Sciatic nerve (tissue), 2 donors: ENCODE data around the gene CRYGB. TPM values are rescaled to one million over a fixed set of nuclear protein-coding genes. Genes with fewer than 3 reads are reported as not detected.
"Not testable (repeated sequence)": the region's sequence is repeated elsewhere in the genome, so short reads cannot be mapped to it uniquely, and the experiment has no call there.

ENCODE experiments used
- ATAC-seq: fragments of 200-7000 bp; cut with Tn5 transposase; one replicate; pipeline ENCODE4 v1.9.1; 2020; ENCODE audit warnings: mild to moderate bottlenecking, moderate library complexity
- DNase-seq: peaks from one replicate; pipeline ENCODE4 v3.0.0-alpha.2; 2020; ENCODE audit warnings: low spot score
- intact Hi-C: fragments of 100-400 bp; cut with DNase I; formaldehyde crosslinking; loops from one replicate; pipeline ENCODE4 v1.14.2; 2022
- total RNA-seq: library from RNA; stranded (reverse); fragmentation: NEBNext Ultra II Directional; extraction: Animal tissue kit (Norgen Biotek cat#: 25700); gene quantifications from one replicate; pipeline ENCODE4 v1.2.1, GENCODE V29; 2021
- donor health status: DM: no; HTN: no; CAD: no.
- donor health status: DM: no; HTN: no; CAD: no.

Gene CRYGB
- total RNA-seq, 1 donor from 2014 or later, result not detected

- peak; percentile 28 for ATAC-seq
- intact Hi-C loops, DNase-seq: not testable (repeated sequence)
Observed at GRCh38 chr2:208124013-208124715, 21.8 kb downstream of the CRYGB start, which contains the start of gene CRYGD. Gene CRYGD (minus strand): TSS chr2:208124524. CDS start chr2:208124473, 51 bp downstream.

- ATAC-seq (no peak), DNase-seq (no peak)
- intact Hi-C loops, result no loop called here
Observed at GRCh38 chr2:208122248-208122647, 23.7 kb downstream of the CRYGB start.

- ATAC-seq (no peak), DNase-seq (no peak)
- intact Hi-C loops, result no loop called here
Observed at GRCh38 chr2:208118918-208119317, 27.0 kb downstream of the CRYGB start.

DNA sequence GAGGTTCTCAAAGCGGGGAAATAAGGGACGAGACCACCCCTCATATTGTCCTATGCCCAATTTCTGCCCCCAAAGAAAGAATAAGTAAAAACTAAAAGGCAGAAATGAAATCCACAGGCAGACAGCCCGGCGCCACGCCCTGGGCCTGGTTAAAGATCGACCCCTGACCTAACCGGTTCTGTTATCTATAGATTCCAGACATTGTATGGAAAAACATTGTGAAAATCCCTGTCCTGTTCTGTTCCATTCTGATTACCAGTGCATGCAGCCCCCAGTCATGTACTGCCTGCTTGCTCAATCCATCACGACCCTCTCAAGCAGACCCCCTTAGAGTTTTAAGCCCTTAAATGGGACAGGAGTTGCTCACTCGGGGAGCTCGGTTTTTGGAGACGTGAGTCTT is 28.6 kb downstream of the CRYGB start:
- DNase-seq, intact Hi-C loops, ATAC-seq: not testable (repeated sequence)

GRCh38 chr2:208112969-208113368 is 33.0 kb downstream of the CRYGB start:
- no peak for ATAC-seq
- intact Hi-C loops, result no loop called here
- DNase-seq, result no peak

- intact Hi-C loops, DNase-seq, ATAC-seq: not testable (repeated sequence)
Observed at GRCh38 chr2:208112273-208112745, 33.6 kb downstream of the CRYGB start.

- intact Hi-C loops, result no loop called here
Observed at GRCh38 chr2:208103616-208104015, 42.3 kb downstream of the CRYGB start.

DNA sequence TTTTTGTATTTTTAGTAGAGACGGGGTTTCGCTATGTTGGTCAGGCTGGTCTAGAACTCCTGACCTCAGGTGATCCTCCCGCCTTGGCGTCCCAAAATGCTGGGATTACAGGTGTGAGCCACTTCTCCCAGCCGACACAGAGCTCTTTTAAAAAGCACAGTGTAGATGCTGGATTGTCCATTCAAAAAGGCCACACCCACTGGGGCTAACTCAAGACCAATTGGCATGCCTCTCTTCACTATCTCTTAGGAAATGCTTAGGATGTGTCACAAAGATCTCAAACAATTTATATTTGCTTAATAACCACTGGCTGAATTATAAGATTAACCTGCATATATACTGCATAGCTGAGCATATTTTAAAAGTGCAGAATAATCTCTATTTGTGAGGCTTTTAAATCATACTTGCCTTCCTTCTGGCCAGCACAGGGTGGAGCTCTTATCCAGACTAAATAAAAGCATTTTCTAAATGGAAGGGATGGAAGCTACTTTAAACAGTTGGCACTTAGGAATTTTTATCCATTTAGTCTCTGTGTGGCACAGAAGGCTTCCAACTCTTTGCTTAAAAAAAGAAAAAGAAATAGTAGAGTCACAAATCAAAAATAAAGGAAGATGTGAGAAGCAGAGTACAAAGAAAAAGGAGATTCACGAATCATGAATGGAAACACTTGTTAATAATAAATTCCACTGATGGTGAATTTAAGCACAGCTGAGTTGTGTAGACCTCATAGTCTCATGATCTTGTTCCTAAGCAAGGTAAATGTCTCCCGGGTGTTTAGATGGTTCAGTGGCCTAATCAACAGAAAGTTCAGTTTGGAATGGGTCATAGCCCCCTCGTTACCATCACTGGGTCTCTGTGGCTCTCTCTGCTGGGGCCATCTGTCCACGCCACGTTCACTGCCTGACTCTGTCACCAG is 44.0 kb downstream of the CRYGB start:
- no peak for ATAC-seq
- intact Hi-C loops, result no loop called here
- no peak for DNase-seq

More at GRCh38 chr2:208103616-208104015, 42.3 kb downstream of the CRYGB start:
- ATAC-seq, result no peak
- DNase-seq, result no peak

- intact Hi-C loops, result no loop called here
- DNase-seq (no peak), ATAC-seq (no peak)
Observed at GRCh38 chr2:208099682-208100470, 46.1 kb downstream of the CRYGB start.

- intact Hi-C loops, DNase-seq, ATAC-seq: not testable (repeated sequence)
Observed at GRCh38 chr2:208098701-208099100, 47.3 kb downstream of the CRYGB start.

DNA sequence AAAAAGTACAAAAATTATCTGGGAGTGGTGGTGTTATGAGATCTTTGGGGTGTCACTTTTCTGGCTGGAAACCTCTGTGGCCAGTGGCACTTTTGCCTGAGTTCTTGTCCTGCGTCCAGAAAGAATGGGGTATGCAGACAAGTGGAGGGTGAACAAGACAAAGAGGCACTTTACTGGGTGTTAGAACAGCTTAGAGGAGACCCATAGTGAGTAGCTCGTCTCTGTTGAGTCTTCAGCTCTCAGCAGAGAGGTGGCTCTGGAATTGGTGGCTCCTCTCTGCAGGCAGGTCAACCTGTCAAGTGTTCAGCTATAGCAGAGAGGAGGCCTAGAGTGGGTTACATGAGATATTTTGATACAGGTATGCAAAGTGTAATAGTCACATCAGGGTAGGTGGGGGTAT is 47.7 kb downstream of the CRYGB start:
- ATAC-seq (no peak), DNase-seq (no peak)
- intact Hi-C loops, result no loop called here

- no peak for ATAC-seq
Observed at GRCh38 chr2:208097801-208098200, 48.2 kb downstream of the CRYGB start.

DNA sequence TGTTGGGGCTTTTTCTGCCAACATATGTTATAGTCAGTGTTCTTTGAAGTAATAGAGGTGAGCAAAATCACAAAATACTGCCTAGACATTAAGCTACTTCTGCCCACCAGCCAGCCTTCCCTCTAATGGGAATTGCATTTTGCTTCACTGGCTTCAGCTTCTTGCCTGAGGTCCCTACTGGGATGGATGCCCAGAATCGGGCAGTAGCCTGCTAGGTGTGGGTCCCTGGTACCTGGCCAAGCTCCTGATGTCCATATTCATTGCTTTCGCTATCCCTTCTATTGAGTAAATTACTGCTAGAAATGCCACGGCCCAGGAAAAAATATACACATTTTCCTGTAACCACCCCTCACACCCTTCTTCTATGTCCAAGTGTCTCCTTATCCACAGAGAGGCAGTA is 48.6 kb downstream of the CRYGB start:
- intact Hi-C loops, result no loop called here
- no peak for ATAC-seq
- DNase-seq, result no peak

More at GRCh38 chr2:208097801-208098200, 48.2 kb downstream of the CRYGB start:
- DNase-seq, result no peak
- intact Hi-C loops, result no loop called here

DNA sequence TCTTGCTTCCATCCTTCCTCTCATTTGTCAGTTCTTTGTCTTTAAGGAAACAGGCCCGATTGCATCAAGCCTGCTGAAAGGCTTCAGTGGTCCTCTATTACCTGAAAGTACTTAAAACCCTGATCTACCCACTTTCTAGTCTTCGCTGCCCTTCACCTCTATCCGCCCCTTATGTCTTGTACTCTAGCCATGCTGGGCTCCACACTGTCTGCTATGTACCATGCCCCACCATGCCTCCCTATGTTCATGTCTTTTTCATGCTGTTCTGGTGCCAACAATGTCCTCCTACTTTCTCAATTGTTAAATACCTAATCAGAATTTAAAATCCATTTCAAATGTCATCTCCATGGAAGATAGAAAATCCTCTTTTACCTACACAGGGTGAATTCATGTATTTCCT is 49.9 kb downstream of the CRYGB start:
- DNase-seq (no peak), ATAC-seq (no peak)
- intact Hi-C loops, result no loop called here

GRCh38 chr2:208093128-208093527 is 52.8 kb downstream of the CRYGB start:
- no peak for ATAC-seq
- DNase-seq, result no peak
- intact Hi-C loops, result no loop called here
